GM12801 (cell line): ENCODE measurements around the gene HSF5.

ENCODE experiments used
- TF ChIP-seq, protein P1 (sequence below): IDR thresholded peaks from one replicate; pipeline ENCODE4 v1.5.1; 2011; ENCODE audit warnings: control low read depth; ENCODE audit not compliant: insufficient read length; ENCODE audit errors: extremely low read depth

Gene HSF5

DNA sequence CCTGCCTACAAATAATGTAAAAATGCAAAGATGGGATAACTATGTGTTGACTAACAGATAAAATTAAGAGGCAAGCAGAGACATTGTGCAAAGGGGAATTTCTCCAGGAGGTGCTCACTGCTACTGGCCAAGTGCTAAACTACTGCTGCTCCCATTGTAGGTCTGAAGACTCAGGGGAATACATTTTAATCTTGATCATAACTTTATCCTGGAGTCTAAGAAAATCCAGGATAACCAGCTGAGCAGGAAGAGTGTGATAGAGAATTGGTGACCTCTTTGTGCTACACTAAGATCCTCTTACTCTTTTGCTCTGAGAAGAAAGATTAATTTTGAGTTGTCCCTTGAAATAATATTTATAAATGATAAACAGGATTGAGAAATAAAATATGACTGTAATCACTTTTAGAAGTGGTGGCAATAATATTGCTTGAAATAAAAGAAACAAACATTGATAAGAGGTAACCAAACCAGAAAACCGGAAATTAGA, 76.8 kb downstream of the HSF5 start:
- TF ChIP-seq, protein P1, sequence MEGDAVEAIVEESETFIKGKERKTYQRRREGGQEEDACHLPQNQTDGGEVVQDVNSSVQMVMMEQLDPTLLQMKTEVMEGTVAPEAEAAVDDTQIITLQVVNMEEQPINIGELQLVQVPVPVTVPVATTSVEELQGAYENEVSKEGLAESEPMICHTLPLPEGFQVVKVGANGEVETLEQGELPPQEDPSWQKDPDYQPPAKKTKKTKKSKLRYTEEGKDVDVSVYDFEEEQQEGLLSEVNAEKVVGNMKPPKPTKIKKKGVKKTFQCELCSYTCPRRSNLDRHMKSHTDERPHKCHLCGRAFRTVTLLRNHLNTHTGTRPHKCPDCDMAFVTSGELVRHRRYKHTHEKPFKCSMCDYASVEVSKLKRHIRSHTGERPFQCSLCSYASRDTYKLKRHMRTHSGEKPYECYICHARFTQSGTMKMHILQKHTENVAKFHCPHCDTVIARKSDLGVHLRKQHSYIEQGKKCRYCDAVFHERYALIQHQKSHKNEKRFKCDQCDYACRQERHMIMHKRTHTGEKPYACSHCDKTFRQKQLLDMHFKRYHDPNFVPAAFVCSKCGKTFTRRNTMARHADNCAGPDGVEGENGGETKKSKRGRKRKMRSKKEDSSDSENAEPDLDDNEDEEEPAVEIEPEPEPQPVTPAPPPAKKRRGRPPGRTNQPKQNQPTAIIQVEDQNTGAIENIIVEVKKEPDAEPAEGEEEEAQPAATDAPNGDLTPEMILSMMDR: no peak

DNA sequence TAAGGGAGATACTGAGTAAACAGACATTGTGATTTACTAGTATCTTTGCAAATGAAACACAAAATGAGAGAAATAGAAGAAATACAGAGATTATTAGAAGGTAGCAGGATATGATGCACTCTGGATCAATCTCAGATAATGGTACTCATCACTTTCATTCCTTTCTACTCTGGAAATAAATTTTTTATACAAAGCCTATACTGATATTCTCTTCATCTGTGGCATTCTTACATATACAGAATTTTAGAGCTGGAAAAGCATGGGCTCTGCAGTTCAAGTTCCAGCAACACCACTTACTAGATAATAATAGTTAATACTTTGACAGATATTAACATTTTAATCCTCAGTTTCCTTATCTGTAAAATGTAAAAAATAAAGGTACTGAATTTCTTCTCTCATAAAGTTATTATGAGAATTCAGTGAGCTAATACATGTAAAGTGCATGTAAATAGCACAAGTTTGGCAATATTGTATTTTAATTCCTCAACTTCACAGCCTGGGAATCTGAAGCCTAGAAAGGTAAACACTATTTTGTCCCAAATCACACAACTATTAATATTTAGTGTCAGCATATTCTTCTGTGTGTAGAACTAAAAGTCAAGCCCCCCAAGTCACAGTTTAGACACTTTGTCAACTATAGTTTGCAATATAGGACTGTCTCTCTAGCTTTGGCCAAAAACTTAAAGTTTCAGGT, 77.3 kb downstream of the HSF5 start:
- TF ChIP-seq, protein P1: no peak

DNA sequence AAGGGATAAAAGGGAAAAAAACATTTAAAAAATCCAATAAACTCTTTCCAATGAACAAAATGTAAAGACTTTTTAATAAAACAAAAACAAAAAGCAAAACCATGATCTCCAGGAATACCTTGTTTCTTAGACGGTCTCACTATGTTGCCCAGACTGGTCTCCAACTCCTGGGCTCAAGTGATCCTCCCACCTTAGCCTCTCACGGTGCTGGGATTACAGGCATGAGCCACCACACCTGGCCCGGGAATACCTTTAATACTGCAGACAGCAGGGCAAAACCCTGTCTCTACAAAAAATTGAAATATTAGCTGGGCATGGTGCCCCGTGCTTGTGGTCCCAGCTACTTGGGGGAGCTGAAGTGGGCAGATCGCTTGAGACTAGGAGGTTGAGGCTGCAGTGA, 78.8 kb downstream of the HSF5 start:
- TF ChIP-seq, protein P1: no peak

DNA sequence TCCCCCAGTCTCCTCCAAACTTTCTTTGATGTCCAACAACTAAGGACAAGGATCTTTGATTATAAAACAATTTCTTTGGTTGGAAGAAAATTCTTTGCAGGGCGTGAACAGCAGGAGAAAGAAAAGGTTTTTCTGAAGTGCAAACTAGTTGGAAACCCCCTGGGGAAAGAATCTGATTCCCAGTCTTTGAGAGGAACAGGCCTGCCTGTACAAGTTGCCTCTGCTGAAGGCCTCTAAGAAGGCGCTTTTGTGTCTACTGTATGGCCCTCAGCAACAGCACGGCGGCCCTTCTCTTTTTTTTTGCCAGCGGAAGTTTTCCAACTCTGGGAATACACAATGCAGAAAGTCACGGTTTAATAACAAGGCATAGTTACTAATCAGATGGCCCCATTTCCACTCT, 84.9 kb downstream of the HSF5 start:
- TF ChIP-seq, protein P1: no peak

DNA sequence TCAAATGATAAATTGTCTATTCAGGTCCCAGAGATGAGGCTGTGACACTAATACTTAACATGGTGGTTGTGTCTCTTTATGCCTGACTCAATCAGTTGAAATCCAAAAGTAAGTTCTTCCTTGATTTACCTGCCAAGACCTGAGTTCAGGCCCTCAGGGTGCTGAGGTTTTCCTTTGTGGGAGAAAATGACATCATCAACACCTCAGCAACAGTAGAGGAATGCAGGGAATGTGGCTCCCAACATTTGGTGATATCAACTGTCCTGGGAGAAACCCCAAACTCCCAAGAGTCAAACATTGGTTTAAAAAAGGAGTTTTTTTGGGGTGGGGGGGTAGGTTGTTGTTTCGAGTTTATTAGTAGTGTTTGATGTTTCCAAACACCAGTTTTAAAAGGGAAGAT, 85.5 kb downstream of the HSF5 start:
- TF ChIP-seq, protein P1: no peak

DNA sequence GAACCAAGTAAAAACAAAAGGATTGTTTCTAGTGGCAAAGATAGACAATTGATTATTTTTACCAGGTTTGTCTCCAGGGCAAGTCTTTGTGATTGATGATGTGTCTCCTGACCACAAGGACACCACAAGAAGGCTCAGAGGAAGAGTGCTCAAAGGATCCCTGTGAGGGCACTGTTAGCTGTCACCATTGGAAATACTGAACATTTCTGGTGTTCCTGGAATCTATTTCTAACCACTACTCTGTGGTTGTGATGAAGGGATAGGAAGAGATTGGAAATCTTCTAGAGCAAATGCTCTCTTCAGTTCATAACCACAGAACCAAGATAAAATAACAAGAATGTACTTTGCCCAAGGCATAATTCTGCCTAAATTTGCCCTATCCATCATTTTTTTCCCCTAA, 86.2 kb downstream of the HSF5 start:
- TF ChIP-seq, protein P1: no peak

DNA sequence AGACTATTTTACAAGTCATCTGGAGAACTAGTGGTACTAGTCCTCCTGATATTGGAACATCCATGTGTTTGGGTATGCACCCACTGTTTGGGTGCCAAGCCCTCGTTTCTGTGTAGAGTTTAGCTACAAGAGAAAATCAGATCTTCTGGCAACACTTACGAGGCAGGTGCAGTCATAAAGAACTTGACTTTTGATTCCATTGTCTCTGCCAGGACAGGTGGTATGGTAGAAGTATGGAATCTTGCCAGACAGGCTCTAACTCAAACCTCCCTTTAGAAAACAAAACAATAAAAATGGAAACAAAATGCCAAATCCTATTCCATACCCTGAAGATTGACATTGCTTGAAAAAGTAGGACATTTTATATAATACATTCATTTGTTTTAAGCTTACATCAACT, 86.9 kb downstream of the HSF5 start:
- TF ChIP-seq, protein P1: no peak
